ENCODE results near the gene DNASE1L1.

DNA sequence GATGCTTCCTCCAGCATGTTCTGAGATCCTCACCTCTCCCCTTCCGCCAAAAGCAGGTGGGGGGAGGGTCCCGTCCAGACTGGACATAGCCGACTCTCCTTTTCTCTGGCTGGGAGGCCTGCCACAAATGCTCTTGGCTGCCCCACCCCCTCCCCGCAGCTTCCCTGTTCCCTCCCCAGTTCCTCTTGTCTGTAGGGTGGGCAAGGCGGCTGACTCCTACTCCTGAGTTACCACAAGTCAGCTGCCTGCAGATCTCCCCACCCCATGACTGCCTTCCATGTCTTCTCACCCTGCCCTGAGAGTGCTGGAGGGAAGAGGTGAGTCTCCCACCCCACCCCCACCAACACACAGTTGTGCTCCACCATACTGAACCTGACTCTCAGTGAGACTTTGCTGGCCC, 22.3 kb upstream of the DNASE1L1 start:
- TF ChIP-seq, protein P1, sequence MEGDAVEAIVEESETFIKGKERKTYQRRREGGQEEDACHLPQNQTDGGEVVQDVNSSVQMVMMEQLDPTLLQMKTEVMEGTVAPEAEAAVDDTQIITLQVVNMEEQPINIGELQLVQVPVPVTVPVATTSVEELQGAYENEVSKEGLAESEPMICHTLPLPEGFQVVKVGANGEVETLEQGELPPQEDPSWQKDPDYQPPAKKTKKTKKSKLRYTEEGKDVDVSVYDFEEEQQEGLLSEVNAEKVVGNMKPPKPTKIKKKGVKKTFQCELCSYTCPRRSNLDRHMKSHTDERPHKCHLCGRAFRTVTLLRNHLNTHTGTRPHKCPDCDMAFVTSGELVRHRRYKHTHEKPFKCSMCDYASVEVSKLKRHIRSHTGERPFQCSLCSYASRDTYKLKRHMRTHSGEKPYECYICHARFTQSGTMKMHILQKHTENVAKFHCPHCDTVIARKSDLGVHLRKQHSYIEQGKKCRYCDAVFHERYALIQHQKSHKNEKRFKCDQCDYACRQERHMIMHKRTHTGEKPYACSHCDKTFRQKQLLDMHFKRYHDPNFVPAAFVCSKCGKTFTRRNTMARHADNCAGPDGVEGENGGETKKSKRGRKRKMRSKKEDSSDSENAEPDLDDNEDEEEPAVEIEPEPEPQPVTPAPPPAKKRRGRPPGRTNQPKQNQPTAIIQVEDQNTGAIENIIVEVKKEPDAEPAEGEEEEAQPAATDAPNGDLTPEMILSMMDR (IDR thresholded peaks at IDR 0.05): no peak
- no peak for TF ChIP-seq EZH2 (IDR thresholded peaks at IDR 0.05; ENCODE audit: borderline replicate concordance, insufficient read depth, low read depth, low read length, poor library complexity, severe bottlenecking)

Measured in B cell (primary cell).